HG03378 (cell line): Measurements from ENCODE around the gene ANG.
"Not testable (repeated sequence)": the region's sequence is repeated elsewhere in the genome, so short reads cannot be mapped to it uniquely, and the experiment has no call there.

Experiments
- ATAC-seq: cut with Tn5 transposase; IDR thresholded peaks from one replicate; pipeline ENCODE4 v1.9.1; 2021; ENCODE audit warnings: mild to moderate bottlenecking, moderate library complexity; ENCODE audit not compliant: unreplicated experiment

The ANG gene

GRCh38 chr14:20697273-20698017 is 8.9 kb downstream of the ANG start:
- peak; percentile 70 for ATAC-seq

- no peak for ATAC-seq
Observed at GRCh38 chr14:20698018-20698329, 9.4 kb downstream of the ANG start.

GRCh38 chr14:20698934-20699333 is 10.4 kb downstream of the ANG start:
- no peak for ATAC-seq

GRCh38 chr14:20699931-20700330 is 11.4 kb downstream of the ANG start:
- no peak for ATAC-seq

- ATAC-seq = not testable (repeated sequence)
Observed at GRCh38 chr14:20700965-20701364, 12.4 kb downstream of the ANG start.

GRCh38 chr14:20706657-20707355 is 18.2 kb downstream of the ANG start:
- no peak for ATAC-seq

- no peak for ATAC-seq
Observed at GRCh38 chr14:20707622-20708021, 19.1 kb downstream of the ANG start.

GRCh38 chr14:20711261-20711660 is 22.7 kb downstream of the ANG start:
- no peak for ATAC-seq

GRCh38 chr14:20711685-20712084 is 23.1 kb downstream of the ANG start:
- ATAC-seq = no peak

GRCh38 chr14:20712904-20713303 is 24.3 kb downstream of the ANG start:
- no peak for ATAC-seq

GRCh38 chr14:20714593-20715250 is 26.2 kb downstream of the ANG start:
- no peak for ATAC-seq

GRCh38 chr14:20719777-20720176 is 31.2 kb downstream of the ANG start:
- ATAC-seq = no peak

GRCh38 chr14:20720741-20721140 is 32.2 kb downstream of the ANG start:
- no peak for ATAC-seq

- ATAC-seq = no peak
Observed at GRCh38 chr14:20722016-20722415, 33.5 kb downstream of the ANG start.

- ATAC-seq = no peak
Observed at GRCh38 chr14:20723488-20723887, 34.9 kb downstream of the ANG start.

- not testable (repeated sequence) for ATAC-seq
Observed at GRCh38 chr14:20726121-20726520, 37.6 kb downstream of the ANG start.

GRCh38 chr14:20726531-20726930 is 38.0 kb downstream of the ANG start:
- ATAC-seq = no peak

GRCh38 chr14:20730891-20731290 is 42.3 kb downstream of the ANG start:
- ATAC-seq = no peak

- ATAC-seq = no peak
Observed at GRCh38 chr14:20732477-20732876, 43.9 kb downstream of the ANG start.

GRCh38 chr14:20732979-20733635 is 44.5 kb downstream of the ANG start:
- no peak for ATAC-seq

GRCh38 chr14:20733684-20734429 is 45.3 kb downstream of the ANG start:
- no peak for ATAC-seq
